ENCODE data around the gene MYO3B. TPM values are rescaled to one million over a fixed set of nuclear protein-coding genes. Genes with fewer than 3 reads are reported as not detected.

The MYO3B gene
- total RNA-seq, 1 experiment from 2014 or later: 0.09 TPM

DNA sequence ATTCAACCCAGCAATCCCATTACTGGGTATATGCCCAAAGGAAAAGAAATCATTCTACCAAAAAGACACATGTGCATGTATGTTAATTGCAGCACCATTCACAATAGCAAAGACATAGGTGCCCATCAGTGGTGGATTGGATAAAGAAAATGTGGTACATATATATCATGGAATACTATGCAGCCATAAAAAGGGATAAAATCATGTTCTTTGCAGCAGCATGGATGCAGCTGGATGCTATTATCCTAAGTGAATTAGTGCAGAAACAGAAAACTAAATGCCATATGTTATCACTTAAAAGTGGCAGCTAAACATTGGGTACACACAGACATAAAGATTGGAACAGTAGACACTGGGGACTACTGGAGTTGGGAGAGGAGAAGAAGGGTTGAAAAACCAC is 82.2 kb downstream of the MYO3B start:
- ChIA-PET CTCF (no interaction called here), POLR2A (no interaction called here)
- peaks cover 34% of the 10 kb centered on the region for H3K9me3 Mint-ChIP-seq (ENCODE audit: unreplicated experiment)

DNA sequence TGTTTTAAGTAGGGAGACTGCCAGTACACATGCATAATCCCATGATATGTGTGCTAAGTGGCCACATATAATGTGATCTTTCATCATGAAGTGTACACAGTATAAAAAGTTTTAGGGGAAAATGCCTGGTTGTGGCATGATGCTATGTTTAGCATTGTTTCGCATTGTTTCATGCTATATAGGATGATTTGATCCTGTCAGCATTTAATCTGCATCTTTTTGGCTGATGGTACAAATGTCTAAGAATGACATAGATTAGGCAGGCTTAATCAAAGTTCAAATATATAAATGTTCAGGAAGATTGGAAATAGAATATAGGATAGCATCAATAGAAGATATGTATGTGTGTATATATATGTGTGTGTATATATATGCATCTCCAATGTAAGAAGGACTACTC is 83.6 kb downstream of the MYO3B start:
- TF ChIP-seq, protein P1, sequence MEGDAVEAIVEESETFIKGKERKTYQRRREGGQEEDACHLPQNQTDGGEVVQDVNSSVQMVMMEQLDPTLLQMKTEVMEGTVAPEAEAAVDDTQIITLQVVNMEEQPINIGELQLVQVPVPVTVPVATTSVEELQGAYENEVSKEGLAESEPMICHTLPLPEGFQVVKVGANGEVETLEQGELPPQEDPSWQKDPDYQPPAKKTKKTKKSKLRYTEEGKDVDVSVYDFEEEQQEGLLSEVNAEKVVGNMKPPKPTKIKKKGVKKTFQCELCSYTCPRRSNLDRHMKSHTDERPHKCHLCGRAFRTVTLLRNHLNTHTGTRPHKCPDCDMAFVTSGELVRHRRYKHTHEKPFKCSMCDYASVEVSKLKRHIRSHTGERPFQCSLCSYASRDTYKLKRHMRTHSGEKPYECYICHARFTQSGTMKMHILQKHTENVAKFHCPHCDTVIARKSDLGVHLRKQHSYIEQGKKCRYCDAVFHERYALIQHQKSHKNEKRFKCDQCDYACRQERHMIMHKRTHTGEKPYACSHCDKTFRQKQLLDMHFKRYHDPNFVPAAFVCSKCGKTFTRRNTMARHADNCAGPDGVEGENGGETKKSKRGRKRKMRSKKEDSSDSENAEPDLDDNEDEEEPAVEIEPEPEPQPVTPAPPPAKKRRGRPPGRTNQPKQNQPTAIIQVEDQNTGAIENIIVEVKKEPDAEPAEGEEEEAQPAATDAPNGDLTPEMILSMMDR (IDR thresholded peaks at IDR 0.05; ENCODE audit: insufficient read depth in 1 of 2, low read depth in 1 of 2, low read length in 1 of 2, severe bottlenecking in 1 of 2, unreplicated experiment in 1 of 2): no peak
- no peak overlapping the region for H3K4me3 ChIP-seq (ENCODE audit: low read depth, low read length)
- CTCF ChIA-PET: no interaction called here

More for the DNA sequence above, 82.2 kb downstream of the MYO3B start:
- Histone ChIP-seq H3K4me3 (ENCODE audit: low read depth, low read length) (no peak overlapping the region), H3K9me3 (peaks cover 12% of the 10 kb centered on the region; the same call in 1 of the 2 replicates), H3K36me3 (ENCODE audit: control insufficient read depth, insufficient read depth, low read length) (no peaks in the 10 kb centered on the region), H3K27me3 (replicated peaks; ENCODE audit: control insufficient read depth, insufficient read depth, low read length) (no peaks in the 10 kb centered on the region), H3K4me1 (peaks cover 20% of the 10 kb centered on the region)
- intact Hi-C loops (cut with micrococcal nuclease; ENCODE audit: unreplicated experiment): no loop called here
- Mint-ChIP-seq H3K27me3 (ENCODE audit: insufficient read depth, unreplicated experiment) (no peaks in the 10 kb centered on the region), H3K4me3 (ENCODE audit: unreplicated experiment) (no peak overlapping the region), H3K4me1 (ENCODE audit: low read depth, unreplicated experiment) (peaks cover 36% of the 10 kb centered on the region), H3K36me3 (ENCODE audit: insufficient read depth, unreplicated experiment) (no peaks in the 10 kb centered on the region), H3K27ac (ENCODE audit: unreplicated experiment) (no peak overlapping the region)
- no TSS peak for BruUV-seq (replicated peaks)
- TF ChIP-seq, protein P1 (IDR thresholded peaks at IDR 0.05; ENCODE audit: insufficient read depth in 1 of 2, low read depth in 1 of 2, low read length in 1 of 2, severe bottlenecking in 1 of 2, unreplicated experiment in 1 of 2): no peak
- no peak for DNase-seq

DNA sequence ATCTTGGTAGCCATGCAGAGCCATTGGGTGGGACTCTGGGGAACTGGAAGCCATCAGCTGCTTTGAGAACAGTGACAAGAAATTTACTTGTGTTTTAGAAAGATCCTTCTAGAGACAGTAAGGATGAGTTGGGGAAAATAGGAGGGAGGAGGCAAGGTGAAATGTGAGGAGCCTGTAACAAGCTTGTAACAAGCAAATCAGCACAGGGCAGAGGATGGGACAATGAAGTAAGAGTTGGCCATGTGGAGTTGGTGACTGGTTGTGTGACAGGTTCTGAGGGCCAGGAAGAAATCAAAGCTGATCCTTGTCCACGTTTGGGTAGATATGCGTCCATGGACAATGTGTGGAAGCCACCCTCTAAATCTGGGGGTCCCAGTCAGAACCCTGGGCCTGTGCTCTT is 84.4 kb downstream of the MYO3B start:
- H3K36me3 ChIP-seq (ENCODE audit: control insufficient read depth, insufficient read depth, low read length): no peaks in the 10 kb centered on the region
- CTCF ChIA-PET: no interaction called here
- BruUV-seq (replicated peaks): no TSS peak
- TF ChIP-seq, protein P1 (IDR thresholded peaks at IDR 0.05; ENCODE audit: insufficient read depth in 1 of 2, low read depth in 1 of 2, low read length in 1 of 2, severe bottlenecking in 1 of 2, unreplicated experiment in 1 of 2): no peak
- POLR2A ChIA-PET: no interaction called here
- peaks cover 34% of the 10 kb centered on the region for H3K9me3 Mint-ChIP-seq (ENCODE audit: unreplicated experiment)
- no peaks in the 10 kb centered on the region for H3K27me3 ChIP-seq (replicated peaks; ENCODE audit: control insufficient read depth, insufficient read depth, low read length)
- intact Hi-C loops (cut with micrococcal nuclease; ENCODE audit: unreplicated experiment): loop anchor here (2.0 kb wide), 1 partner anchor 26 kb away; no protein-coding TSS in a partner anchor
- DNase-seq: no peak
- peaks cover 10% of the 10 kb centered on the region; the same call in 1 of the 2 replicates for H3K9me3 ChIP-seq
- H3K4me3 Mint-ChIP-seq (ENCODE audit: unreplicated experiment): no peak overlapping the region
- H3K4me1 Mint-ChIP-seq (ENCODE audit: low read depth, unreplicated experiment): peaks cover 36% of the 10 kb centered on the region
- H3K27ac Mint-ChIP-seq (ENCODE audit: unreplicated experiment): peak overlapping the region; percentile 50
- no peaks in the 10 kb centered on the region for H3K36me3 Mint-ChIP-seq (ENCODE audit: insufficient read depth, unreplicated experiment)
- no peaks in the 10 kb centered on the region for H3K27me3 Mint-ChIP-seq (ENCODE audit: insufficient read depth, unreplicated experiment)
- H3K4me1 ChIP-seq: peaks cover 20% of the 10 kb centered on the region
- H3K4me3 ChIP-seq (ENCODE audit: low read depth, low read length): no peak overlapping the region

More for the DNA sequence above, 83.6 kb downstream of the MYO3B start:
- DNase-seq: no peak
- Histone ChIP-seq H3K4me1 (peaks cover 20% of the 10 kb centered on the region), H3K36me3 (ENCODE audit: control insufficient read depth, insufficient read depth, low read length) (no peaks in the 10 kb centered on the region), H3K27me3 (replicated peaks; ENCODE audit: control insufficient read depth, insufficient read depth, low read length) (no peaks in the 10 kb centered on the region), H3K9me3 (peaks cover 12% of the 10 kb centered on the region; the same call in 1 of the 2 replicates)
- no peaks in the 10 kb centered on the region for H3K27me3 Mint-ChIP-seq (ENCODE audit: insufficient read depth, unreplicated experiment)
- no peaks in the 10 kb centered on the region for H3K36me3 Mint-ChIP-seq (ENCODE audit: insufficient read depth, unreplicated experiment)
- peaks cover 34% of the 10 kb centered on the region for H3K9me3 Mint-ChIP-seq (ENCODE audit: unreplicated experiment)
- no peak overlapping the region for H3K27ac Mint-ChIP-seq (ENCODE audit: unreplicated experiment)
- no peak overlapping the region for H3K4me3 Mint-ChIP-seq (ENCODE audit: unreplicated experiment)
- peaks cover 36% of the 10 kb centered on the region for H3K4me1 Mint-ChIP-seq (ENCODE audit: low read depth, unreplicated experiment)
- no TSS peak for BruUV-seq (replicated peaks)
- intact Hi-C loops (cut with micrococcal nuclease; ENCODE audit: unreplicated experiment): no loop called here
- POLR2A ChIA-PET: no interaction called here

Measured in Caco-2 (cell line).